Omental fat pad (tissue), 4 donors: ENCODE data around the gene CD2. TPM values are rescaled to one million over a fixed set of nuclear protein-coding genes. Genes with fewer than 3 reads are reported as not detected.

ENCODE experiments used
- ATAC-seq: fragments of 150-250 bp; one replicate; pipeline ENCODE4 v1.9.1; 2016; ENCODE audit warnings: mild to moderate bottlenecking, moderate library complexity; ENCODE audit not compliant: low FRiP score
- DNase-seq: peaks from one replicate; pipeline ENCODE4 v3.0.0-alpha.2; 2019; ENCODE audit warnings: low spot score
- total RNA-seq, 4 donors: library from RNA; depleted of rRNA; stranded (reverse); fragments of >200 nt; gene quantifications; one replicate each; pipeline ENCODE4 v1.1.0, GENCODE V29; 2016
- TF ChIP-seq, protein P1 (sequence below), 3 donors: fragments of 450-650 bp; IDR thresholded peaks; one replicate each; pipeline ENCODE4 v1.5.1; 2016 to 2017; ENCODE audit warnings: antibody characterized with exemption in 3 of 3, mild to moderate bottlenecking in 3 of 3, moderate library complexity in 2 of 3

The CD2 gene
- total RNA-seq, 4 donors from 2014 or later = 1.8 to 3.4 (median 2.6) TPM

DNA sequence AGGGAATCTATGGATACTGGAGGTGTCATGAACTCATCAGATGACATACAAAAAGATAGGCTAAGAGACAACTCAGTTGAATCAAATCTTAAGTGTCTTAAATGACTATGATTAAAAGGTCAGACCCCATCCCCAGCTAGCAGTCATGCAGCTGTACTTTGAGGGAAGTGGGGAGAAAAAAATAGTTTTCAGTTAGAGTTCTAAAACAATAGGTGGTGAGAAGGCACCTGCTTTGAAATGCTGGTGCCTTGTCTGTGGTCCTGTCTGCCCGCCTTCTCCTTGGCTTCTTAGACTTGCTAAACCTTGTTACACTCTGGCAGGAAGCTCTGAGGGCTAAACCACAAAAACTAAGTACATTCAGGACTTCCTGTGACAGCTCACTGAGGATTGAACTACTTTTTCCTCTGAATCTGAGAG is 15.3 kb downstream of the CD2 start:
- TF ChIP-seq, protein P1, sequence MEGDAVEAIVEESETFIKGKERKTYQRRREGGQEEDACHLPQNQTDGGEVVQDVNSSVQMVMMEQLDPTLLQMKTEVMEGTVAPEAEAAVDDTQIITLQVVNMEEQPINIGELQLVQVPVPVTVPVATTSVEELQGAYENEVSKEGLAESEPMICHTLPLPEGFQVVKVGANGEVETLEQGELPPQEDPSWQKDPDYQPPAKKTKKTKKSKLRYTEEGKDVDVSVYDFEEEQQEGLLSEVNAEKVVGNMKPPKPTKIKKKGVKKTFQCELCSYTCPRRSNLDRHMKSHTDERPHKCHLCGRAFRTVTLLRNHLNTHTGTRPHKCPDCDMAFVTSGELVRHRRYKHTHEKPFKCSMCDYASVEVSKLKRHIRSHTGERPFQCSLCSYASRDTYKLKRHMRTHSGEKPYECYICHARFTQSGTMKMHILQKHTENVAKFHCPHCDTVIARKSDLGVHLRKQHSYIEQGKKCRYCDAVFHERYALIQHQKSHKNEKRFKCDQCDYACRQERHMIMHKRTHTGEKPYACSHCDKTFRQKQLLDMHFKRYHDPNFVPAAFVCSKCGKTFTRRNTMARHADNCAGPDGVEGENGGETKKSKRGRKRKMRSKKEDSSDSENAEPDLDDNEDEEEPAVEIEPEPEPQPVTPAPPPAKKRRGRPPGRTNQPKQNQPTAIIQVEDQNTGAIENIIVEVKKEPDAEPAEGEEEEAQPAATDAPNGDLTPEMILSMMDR (IDR thresholded peaks at IDR 0.05) = no peak
- ATAC-seq = no peak
- no peak for DNase-seq

DNA sequence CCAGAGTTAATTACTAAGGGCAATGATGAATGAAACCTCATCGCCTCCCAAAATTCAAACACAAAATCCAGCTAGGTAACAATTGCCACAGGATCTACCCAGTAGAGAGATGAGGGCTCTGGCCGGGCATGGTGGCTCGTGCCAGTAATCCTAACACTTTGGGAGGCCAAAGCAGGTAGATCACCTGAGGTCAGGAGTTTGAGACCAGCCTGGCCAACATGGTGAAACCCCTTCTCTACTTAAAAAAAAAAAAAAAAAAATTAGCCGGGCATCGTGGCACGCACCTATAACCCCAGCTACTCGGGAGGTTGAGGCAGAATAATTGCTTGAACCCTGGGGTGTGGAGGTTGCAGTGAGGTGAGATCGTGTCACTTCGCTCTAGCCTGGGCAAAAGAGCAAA is 15.8 kb downstream of the CD2 start:
- DNase-seq = no peak
- no peak for ATAC-seq
- TF ChIP-seq, protein P1 (IDR thresholded peaks at IDR 0.05) = no peak

DNA sequence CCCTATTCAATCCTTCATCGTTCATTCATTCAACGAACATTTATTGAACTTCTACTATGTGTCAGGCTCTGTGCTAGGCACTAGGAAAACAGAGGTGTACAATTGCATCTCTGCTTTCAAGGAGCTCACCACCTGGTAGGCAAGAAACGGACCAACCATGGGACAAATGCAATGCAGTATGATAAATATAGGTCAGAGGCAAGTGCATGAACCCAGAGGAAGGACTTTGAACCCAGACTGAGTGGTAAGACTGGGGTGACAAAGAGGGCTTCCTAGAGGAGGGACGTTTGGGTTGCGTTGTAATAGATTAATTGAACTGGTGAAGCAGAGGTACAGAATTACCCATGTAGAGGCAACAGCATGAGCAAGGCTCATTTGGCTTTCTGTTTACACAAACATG is 16.4 kb downstream of the CD2 start:
- TF ChIP-seq, protein P1 (IDR thresholded peaks at IDR 0.05) = no peak
- ATAC-seq (no peak), DNase-seq (no peak)

DNA sequence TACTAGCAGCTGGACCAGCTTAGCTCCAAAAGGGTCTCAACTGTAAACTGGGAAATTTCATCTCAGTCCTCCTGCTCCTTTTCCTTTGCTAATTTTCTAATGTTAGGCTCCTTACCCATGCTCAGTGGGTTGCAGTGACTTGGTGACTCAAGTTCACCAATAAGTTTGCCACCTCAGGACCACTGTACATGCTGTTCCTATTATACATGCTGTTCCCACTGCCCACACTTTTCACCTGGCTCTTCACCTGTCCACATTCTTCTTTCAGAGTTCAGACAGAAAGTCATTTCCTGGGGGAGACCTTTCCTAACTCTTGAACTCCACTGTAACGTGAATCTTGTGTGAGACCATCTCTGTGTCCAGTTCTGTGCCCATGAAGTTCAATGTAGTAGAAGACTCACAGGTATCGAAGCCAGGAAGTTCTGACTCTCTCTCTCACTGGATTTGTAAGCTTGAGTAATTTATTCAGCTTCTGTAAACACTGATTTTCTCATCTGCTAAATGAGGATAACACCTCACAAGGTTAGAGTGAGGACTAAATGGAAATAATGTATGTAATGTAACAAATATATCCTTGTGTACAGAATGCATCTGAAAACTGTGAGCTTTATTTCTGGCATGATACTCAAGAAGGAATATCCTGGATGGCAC is 17.9 kb downstream of the CD2 start:
- DNase-seq = no peak
- TF ChIP-seq, protein P1 (IDR thresholded peaks at IDR 0.05) = no peak
- ATAC-seq = no peak

DNA sequence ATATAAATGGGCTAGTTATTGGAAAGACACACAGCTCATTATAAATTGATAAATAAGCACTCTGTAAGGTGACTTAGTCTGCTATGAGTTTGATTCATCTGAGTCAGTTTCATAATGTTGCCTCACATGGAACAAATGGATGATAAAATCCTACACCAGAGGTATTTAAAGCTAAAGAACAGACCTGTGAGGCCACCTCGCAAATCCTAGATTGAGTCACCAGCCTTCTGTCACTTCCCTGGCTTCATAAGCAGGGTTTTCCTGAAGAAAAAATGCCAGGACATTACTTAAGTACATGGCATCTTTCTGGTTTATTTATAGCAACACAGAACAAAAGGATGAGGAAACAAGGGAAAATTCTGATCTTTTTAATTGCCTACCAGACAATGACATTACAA is 18.4 kb downstream of the CD2 start:
- TF ChIP-seq, protein P1 (IDR thresholded peaks at IDR 0.05) = no peak
- DNase-seq (no peak), ATAC-seq (no peak)

DNA sequence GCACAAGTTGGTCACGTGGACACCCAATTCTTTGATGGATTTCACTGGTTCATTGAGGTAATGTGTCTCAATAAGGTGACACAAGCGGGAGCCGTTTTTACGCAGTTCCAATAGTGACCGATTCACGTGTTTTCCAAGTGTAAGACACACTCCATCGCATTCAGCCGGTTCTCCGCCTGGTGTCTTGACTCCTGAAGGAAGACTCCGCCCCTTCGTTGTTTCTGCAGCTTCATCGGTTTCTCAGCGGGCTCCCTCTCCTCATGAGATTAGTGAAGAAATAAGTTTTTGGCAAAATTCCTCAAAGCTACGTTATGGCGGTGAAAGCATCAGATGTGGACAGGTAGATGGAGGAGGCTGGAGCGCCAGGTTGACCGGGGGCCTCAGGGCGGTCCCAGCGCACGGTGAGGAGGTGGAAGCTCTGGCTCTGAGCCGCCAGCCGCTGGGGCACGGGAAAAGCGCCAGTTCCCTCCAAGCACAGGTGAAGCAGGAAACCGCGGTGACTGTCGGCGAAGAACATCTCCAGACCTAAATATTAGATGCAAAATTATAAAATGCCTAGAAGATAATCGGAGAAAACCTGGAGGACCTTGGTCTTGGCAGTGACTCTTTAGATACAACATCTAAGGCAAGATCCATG is 21.0 kb downstream of the CD2 start:
- no peak for ATAC-seq
- TF ChIP-seq, protein P1 (IDR thresholded peaks at IDR 0.05) = no peak
- no peak for DNase-seq
